GM12864 (cell line): ENCODE data around the gene HEPACAM.

Source experiments
- DNase-seq: peaks from one replicate; pipeline ENCODE4 v3.0.0-alpha.2; 2011; ENCODE audit warnings: low read depth
- H3K4me3 ChIP-seq: 2 replicates; pipeline ENCODE4 v1.5.1; 2011; ENCODE audit warnings: mild to moderate bottlenecking, low read depth, low read length, control low read depth
- TF ChIP-seq, protein P1 (sequence below): IDR thresholded peaks from 2 replicates; pipeline ENCODE4 v1.5.1; 2011; ENCODE audit warnings: low read depth, mild to moderate bottlenecking, moderate library complexity, low read length, control low read depth, inconsistent platforms; ENCODE audit errors: missing control alignments

HEPACAM gene, protein sequence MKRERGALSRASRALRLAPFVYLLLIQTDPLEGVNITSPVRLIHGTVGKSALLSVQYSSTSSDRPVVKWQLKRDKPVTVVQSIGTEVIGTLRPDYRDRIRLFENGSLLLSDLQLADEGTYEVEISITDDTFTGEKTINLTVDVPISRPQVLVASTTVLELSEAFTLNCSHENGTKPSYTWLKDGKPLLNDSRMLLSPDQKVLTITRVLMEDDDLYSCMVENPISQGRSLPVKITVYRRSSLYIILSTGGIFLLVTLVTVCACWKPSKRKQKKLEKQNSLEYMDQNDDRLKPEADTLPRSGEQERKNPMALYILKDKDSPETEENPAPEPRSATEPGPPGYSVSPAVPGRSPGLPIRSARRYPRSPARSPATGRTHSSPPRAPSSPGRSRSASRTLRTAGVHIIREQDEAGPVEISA

DNA sequence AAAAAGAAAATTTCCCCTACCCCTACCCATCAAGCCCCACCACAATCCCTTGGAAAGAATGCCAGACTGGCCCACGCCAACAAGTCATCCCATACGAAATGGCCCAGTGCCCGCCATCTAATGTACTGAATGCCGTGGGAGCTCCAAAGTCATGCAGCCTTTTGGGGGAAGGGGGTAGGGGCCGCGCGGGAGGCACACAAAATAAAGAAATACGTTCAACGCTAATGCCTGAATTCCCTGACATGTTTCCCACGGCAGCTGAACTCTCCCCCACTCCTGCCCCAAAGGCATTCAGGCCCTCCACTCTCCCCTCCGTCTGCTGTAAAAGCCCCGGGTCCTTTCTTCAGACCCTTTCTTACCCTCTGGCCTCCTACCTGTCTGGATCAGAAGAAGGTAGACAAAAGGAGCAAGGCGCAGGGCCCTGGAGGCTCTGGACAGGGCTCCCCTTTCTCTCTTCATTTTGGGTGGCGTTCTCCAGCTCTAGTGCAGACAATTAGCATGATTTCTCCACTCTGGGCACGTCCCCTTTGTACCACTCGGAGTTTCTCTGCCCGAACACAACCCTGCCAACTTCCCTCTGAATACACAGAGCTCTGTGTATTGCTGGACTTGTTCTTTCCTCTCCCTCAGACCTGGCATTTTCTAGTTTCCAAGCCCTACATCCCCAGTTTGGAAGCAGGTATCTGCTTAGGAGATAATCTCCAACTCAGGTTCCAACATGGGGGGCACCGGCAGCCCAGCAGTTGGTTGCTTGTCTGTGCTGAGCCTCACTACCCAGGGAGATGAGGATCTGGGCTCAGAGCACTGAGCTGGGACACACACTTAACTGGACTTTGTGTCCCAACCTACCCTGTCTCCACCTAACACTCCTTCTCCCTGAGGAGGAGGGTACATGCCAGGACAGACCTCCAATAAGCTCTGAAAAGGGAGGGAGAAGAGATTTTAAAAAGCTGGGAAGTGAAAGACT lies at the start of gene HEPACAM:
TSS of gene HEPACAM (minus strand) at position 500 of the 967 bp plus-strand sequence. CDS start at position 459, 41 bp downstream.
- no peak within 1 kb of the TSS for H3K4me3 ChIP-seq
- no peak for DNase-seq
- TF ChIP-seq, protein P1, sequence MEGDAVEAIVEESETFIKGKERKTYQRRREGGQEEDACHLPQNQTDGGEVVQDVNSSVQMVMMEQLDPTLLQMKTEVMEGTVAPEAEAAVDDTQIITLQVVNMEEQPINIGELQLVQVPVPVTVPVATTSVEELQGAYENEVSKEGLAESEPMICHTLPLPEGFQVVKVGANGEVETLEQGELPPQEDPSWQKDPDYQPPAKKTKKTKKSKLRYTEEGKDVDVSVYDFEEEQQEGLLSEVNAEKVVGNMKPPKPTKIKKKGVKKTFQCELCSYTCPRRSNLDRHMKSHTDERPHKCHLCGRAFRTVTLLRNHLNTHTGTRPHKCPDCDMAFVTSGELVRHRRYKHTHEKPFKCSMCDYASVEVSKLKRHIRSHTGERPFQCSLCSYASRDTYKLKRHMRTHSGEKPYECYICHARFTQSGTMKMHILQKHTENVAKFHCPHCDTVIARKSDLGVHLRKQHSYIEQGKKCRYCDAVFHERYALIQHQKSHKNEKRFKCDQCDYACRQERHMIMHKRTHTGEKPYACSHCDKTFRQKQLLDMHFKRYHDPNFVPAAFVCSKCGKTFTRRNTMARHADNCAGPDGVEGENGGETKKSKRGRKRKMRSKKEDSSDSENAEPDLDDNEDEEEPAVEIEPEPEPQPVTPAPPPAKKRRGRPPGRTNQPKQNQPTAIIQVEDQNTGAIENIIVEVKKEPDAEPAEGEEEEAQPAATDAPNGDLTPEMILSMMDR = no peak

DNA sequence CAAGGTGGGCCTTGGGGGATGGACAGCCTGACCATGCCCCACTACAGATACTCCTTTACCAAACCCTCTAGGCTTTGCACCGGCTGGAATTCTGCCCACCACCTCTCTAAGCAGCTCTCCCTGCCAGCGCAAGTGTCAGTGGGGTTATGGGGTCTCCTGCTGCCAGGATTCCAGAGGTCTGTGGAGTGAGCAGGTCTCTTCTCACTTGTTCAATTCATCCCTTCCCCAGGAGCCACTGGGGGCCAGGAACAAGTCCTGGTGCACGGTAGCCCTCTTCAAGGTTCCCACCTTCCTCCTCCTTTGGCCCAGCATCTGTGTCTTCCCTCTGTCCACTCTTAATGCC lies 48.6 kb upstream of the HEPACAM start:
- TF ChIP-seq, protein P1 = no peak
- no peak overlapping the region for H3K4me3 ChIP-seq
- no peak for DNase-seq

DNA sequence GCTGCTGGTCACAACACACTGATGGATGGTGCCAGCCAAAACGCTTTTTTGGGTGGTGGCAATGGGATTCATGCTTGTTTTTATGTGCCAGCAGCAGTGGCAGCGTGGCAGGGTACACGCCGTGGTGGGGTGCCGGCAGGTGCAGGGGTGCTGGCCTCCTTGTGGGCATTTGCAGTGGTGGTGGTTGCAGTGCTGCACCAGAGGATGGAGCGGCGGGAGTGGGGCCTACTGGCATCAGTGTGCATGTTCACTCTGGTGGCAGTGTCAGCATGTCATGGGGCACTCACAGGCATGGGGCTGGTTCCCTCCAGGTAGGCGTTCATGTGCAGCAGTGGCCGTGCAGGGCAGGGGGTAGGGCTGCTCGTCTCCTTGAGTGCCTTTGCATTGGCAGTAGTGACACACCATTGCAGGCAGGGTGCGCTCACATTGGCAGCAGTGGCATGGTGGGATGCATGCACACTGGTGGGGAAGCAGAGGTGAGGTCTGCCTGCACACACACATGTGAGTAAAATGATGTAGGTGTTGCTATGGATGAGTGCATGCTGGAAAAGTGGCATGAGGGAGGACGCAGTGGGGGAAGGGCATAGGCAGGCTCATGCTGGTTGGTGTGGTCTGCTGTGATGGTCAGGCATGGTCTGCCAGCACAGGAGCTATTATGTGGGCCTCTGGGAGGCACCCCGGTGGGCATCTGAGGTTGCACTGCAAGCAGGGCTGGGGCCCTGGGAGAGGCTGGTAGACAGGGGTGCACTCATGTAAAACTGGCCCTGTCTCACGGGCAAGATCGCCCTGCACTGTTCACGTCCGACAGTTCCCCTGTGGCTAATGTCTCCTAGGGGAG lies 48.0 kb upstream of the HEPACAM start:
- H3K4me3 ChIP-seq = no peak overlapping the region
- TF ChIP-seq, protein P1 = no peak
- DNase-seq = no peak

DNA sequence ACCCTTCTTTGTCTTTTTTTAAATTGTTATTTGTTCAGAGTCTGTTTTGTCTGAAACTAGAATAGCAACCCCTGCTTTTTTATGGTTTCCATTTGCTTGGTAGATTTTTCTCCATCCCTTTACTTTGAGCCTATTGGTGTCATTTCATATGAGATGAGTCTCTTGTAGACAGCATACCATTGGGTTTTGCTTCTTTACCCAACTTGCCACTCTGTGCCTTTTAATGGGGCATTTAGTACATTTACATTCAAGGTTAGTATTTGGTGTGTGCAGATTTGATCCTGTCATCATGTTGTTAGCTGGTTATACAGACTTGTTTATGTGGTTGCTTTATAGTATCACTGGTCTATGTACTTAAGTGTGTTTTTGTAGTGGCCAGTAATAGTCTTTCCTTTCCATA lies 46.2 kb upstream of the HEPACAM start:
- no peak for DNase-seq
- no peak overlapping the region for H3K4me3 ChIP-seq
- TF ChIP-seq, protein P1 = no peak

DNA sequence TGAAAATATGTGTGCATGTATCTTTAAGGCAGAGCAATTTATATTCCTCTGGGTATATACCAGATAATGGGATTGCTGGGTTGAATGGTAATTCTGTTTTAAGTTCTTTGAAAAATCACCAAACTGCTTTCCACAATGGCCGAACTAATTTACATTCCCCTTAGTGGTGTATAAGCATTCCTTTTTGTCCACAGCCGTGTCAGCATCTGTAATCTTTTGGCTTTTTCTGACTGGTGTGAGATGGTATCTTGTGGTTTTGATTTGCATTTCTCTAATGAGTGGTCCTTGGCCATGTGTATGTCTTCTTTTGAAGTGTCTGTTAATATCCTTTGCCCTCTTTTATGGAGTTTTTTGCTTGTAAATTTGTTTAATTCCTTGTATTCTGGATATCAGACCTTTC lies 42.5 kb upstream of the HEPACAM start:
- H3K4me3 ChIP-seq = no peak overlapping the region
- TF ChIP-seq, protein P1 = no peak
- no peak for DNase-seq

DNA sequence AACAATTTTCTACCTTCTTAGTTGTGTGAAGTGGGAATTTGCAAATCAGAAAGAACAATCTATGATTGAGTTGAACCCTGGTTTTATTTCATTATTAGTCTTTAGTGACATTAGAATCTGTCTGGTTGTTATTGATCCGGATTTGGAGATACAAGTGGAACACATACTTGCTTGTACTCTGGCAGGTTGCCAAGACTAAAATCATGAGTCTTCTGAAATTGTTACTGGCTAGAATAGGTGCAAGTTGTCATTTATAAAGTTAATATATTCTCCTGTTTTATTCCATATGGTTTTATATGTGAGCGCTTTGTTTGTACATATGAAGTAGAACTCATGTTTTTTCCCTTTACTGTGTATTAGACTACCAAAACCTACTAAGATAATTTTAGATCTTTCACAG lies 41.2 kb upstream of the HEPACAM start:
- TF ChIP-seq, protein P1 = no peak
- no peak for DNase-seq
- H3K4me3 ChIP-seq = no peak overlapping the region
